Stomach (tissue), 4 donors: Measurements from ENCODE around the gene IL17REL.

ENCODE experiments used
- CTCF ChIP-seq, 7 experiments: fragments of 450-650 bp in 4 of 7; fragments of 200-600 bp in 3 of 7; sonication (generic) in 3 of 7; IDR thresholded peaks; one replicate each; pipeline ENCODE4 v1.5.1; 2016 to 2019; ENCODE audit warnings: antibody characterized with exemption in 7 of 7, control low read depth in 2 of 7, mild to moderate bottlenecking in 1 of 7
- EP300 ChIP-seq: sonication (generic); formaldehyde crosslinking; IDR thresholded peaks from one replicate; pipeline ENCODE4 v1.6.1; 2017; ENCODE audit warnings: antibody characterized with exemption
- POLR2A ChIP-seq, 4 donors: fragments of 450-650 bp; IDR thresholded peaks; one replicate each; pipeline ENCODE4 v1.6.1; 2016; ENCODE audit warnings: antibody characterized with exemption in 4 of 4, control low read depth in 2 of 4, mild to moderate bottlenecking in 1 of 4, moderate library complexity in 1 of 4
- POLR2AphosphoS5 ChIP-seq, 3 donors: sonication (generic); formaldehyde crosslinking; IDR thresholded peaks; one replicate each; pipeline ENCODE4 v1.6.1; 2016; ENCODE audit warnings: antibody characterized with exemption in 3 of 3

- TF ChIP-seq CTCF (IDR thresholded peaks at IDR 0.05) (no peak), POLR2A (IDR thresholded peaks at IDR 0.05) (no peak), POLR2AphosphoS5 (IDR thresholded peaks at IDR 0.05) (no peak), EP300 (no peak)
Observed at GRCh38 chr22:50017701-50018224, 5.2 kb upstream of the IL17REL start.
